GM19452 (cell line): Measurements from ENCODE around the gene PSMD2.
"Not testable (repeated sequence)": the region's sequence is repeated elsewhere in the genome, so short reads cannot be mapped to it uniquely, and the experiment has no call there.

ENCODE experiments used
- ATAC-seq: cut with Tn5 transposase; IDR thresholded peaks from one replicate; pipeline ENCODE4 v1.9.1; 2021; ENCODE audit not compliant: unreplicated experiment

Gene PSMD2

GRCh38 chr3:184298759-184299487 is at the start of gene PSMD2:
Gene PSMD2, plus strand, starts transcription at chr3:184299241. Its CDS starts 26 bp downstream, at chr3:184299267.
- peak; percentile 92 for ATAC-seq

GRCh38 chr3:184249412-184250166 is 49.5 kb upstream of the PSMD2 start, which contains the start of gene EEF1AKMT4:
Gene EEF1AKMT4, plus strand, starts transcription at chr3:184249672. Its CDS starts 23 bp downstream, at chr3:184249695.
- peak; percentile 85 for ATAC-seq

- ATAC-seq, result peak; percentile 74
These were observed 48.7 kb upstream of the PSMD2 start for GRCh38 chr3:184250167-184250828.

- no peak for ATAC-seq
These were observed 43.6 kb upstream of the PSMD2 start for GRCh38 chr3:184255291-184256039.

GRCh38 chr3:184257083-184257915 is 41.7 kb upstream of the PSMD2 start:
- ATAC-seq, result no peak

GRCh38 chr3:184258926-184259325 is 40.1 kb upstream of the PSMD2 start:
- ATAC-seq, result no peak

GRCh38 chr3:184259396-184259877 is 39.6 kb upstream of the PSMD2 start:
- ATAC-seq, result no peak

- no peak for ATAC-seq
These were observed 38.9 kb upstream of the PSMD2 start for GRCh38 chr3:184259878-184260723.

- no peak for ATAC-seq
These were observed 38.2 kb upstream of the PSMD2 start for GRCh38 chr3:184260724-184261269.

GRCh38 chr3:184261270-184261853 is 37.7 kb upstream of the PSMD2 start, which contains the start of gene CAMK2N2:
Gene CAMK2N2, minus strand, starts transcription at chr3:184261553. Its CDS starts 268 bp downstream, at chr3:184261285.
- no peak for ATAC-seq

- no peak for ATAC-seq
These were observed 36.9 kb upstream of the PSMD2 start for GRCh38 chr3:184261854-184262763.

- ATAC-seq, result no peak
These were observed 36.3 kb upstream of the PSMD2 start for GRCh38 chr3:184262764-184263179.

- not testable (repeated sequence) for ATAC-seq
These were observed 31.8 kb upstream of the PSMD2 start for GRCh38 chr3:184267249-184267648.

GRCh38 chr3:184272269-184272668 is 26.8 kb upstream of the PSMD2 start:
- ATAC-seq, result no peak

- ATAC-seq, result no peak
These were observed 23.7 kb upstream of the PSMD2 start for GRCh38 chr3:184275381-184275701.

- no peak for ATAC-seq
These were observed 22.8 kb upstream of the PSMD2 start, which contains the start of gene ECE2 for GRCh38 chr3:184275961-184276910. Gene ECE2, plus strand, starts transcription at chr3:184276022. Its CDS starts 132 bp downstream, at chr3:184276154.
